GM12878 (cell line): Measurements from ENCODE around the gene SMARCE1. TPM values are rescaled to one million over a fixed set of nuclear protein-coding genes. Genes with fewer than 3 reads are reported as not detected.
A peak's percentile ranks its signal among the peaks of the same experiment; 100 is the strongest.

Experiments
- EZH2 ChIP-seq: IDR thresholded peaks from 2 replicates; pipeline ENCODE4 v1.6.1; 2012; ENCODE audit warnings: low read depth, mild to moderate bottlenecking, control low read depth, inconsistent platforms, low read length, borderline replicate concordance; ENCODE audit not compliant: control insufficient read depth
- HCFC1 ChIP-seq: fragments of 150-350 bp; IDR thresholded peaks from 2 replicates; pipeline ENCODE4 v1.6.1; 2014; ENCODE audit warnings: low read length
- HDAC6 ChIP-seq: fragments of 200-600 bp; sonication (generic); IDR thresholded peaks from one replicate; pipeline ENCODE4 v1.8.0; 2017; ENCODE audit warnings: antibody characterized with exemption; ENCODE audit not compliant: unreplicated experiment
- IRF5 ChIP-seq: fragments of 450-650 bp; IDR thresholded peaks from 2 replicates; pipeline ENCODE4 v1.6.1; 2017; ENCODE audit warnings: borderline replicate concordance
- MTA3 ChIP-seq: IDR thresholded peaks from 2 replicates; pipeline ENCODE4 v1.6.1; 2012; ENCODE audit warnings: low read length, inconsistent platforms, borderline replicate concordance
- POLR2AphosphoS5 ChIP-seq: IDR thresholded peaks from 2 replicates; pipeline ENCODE4 v1.6.1; 2011; ENCODE audit warnings: mild to moderate bottlenecking, low read length, inconsistent platforms
- ZBED1 ChIP-seq: IDR thresholded peaks from 2 replicates; pipeline ENCODE4 v1.6.1; 2016; ENCODE audit warnings: borderline replicate concordance
- polyA plus RNA-seq, 11 experiments: library from polyadenylated mRNA; depleted of rRNA in 4 of 11; unstranded in 6 of 11; stranded (reverse) in 5 of 11; fragments of >200 nt; fragmentation: Nextera tagmentation in 4 of 11; fragmentation: Illumina TruSeq in 1 of 11; extraction: Ambion mirVana in 4 of 11; extraction: Trizol in 1 of 11; gene quantifications; 1 replicate in 1 of 11; 2 replicates in 10 of 11; pipeline versions ENCODE4 v1.2.1 to v1.2.3, GENCODE V29; 2011 to 2016; ENCODE audit warnings: inconsistent platforms in 2 of 11, missing spikeins in 2 of 11, low read depth in 1 of 11
- total RNA-seq, 4 experiments: library from RNA; depleted of rRNA in 3 of 4; stranded (reverse); fragments of >200 nt in 3 of 4; fragmentation: Illumina TruSeq in 1 of 4; extraction: Trizol in 1 of 4; gene quantifications; 2 replicates each; pipeline versions ENCODE4 v1.2.1 to v1.2.3, GENCODE V29; 2013 to 2021
- TF ChIP-seq, protein P1 (sequence below): fragments of 450-650 bp; formaldehyde crosslinking; IDR thresholded peaks from 2 replicates; pipeline ENCODE4 v1.4.0; 2022; ENCODE audit warnings: mild to moderate bottlenecking, moderate library complexity
- TF ChIP-seq, protein P2 (sequence below): fragments of 450-650 bp; IDR thresholded peaks from 2 replicates; pipeline ENCODE4 v1.6.1; 2018; ENCODE audit warnings: mild to moderate bottlenecking, low read depth, moderate library complexity; ENCODE audit not compliant: partially characterized antibody
- TF ChIP-seq, protein P3 (sequence below): IDR thresholded peaks from 2 replicates; pipeline ENCODE4 v1.6.1; 2011; ENCODE audit warnings: low read depth, low read length, improper control_type of control experiment, borderline replicate concordance
- TF ChIP-seq, protein P4 (sequence below): IDR thresholded peaks from 2 replicates; pipeline ENCODE4 v1.6.1; 2012; ENCODE audit warnings: improper control_type of control experiment, low read depth, low read length; ENCODE audit not compliant: insufficient replicate concordance
- TF ChIP-seq, protein P5 (sequence below): fragments of 450-650 bp; IDR thresholded peaks from 2 replicates; pipeline ENCODE4 v1.6.1; 2016; ENCODE audit warnings: mild to moderate bottlenecking

The SMARCE1 gene
- total and polyA plus RNA-seq, 10 of the 15 experiments (the other 5 are each of a cell fraction or from before 2014, with no cell fraction given), result 87.9 to 191 (median 132) TPM

DNA sequence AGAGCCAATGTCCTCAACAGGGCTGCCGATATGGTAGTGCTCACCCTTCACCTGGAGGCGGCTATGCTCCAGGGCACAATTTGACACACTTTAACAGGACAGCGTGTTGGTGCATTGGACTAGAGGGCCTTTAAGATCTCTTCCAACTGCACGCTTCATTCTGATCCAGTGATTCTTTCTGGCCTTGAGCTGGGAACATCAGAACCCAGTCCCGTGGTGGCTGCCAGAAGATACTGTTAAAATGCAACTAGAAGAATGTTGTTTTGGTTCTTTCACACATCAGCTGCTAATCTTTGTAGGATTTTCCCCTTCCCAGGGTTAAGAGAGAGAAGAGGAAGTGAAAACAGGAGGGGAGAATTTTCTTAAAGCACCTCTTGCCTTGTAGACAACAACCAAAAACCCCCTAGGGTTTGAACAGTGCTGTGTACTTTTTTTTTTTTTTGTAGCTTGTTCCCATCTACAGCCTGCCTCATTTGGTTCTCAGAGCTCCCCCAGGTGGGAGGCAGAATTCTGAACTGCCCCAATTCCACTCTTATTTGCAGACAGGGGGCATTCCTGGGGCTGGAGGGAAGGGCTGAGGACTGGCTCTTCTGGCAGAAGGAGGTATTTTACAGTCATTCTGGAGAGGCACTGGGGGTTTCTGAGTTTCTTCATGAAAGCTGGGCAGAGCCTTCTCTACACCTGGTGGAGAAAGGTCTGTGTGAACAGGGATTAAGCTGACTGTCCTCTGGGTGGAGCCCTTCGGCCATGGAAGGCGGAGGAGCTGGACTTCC, 32.4 kb downstream of the SMARCE1 start (continued):
- TF ChIP-seq, protein P1, sequence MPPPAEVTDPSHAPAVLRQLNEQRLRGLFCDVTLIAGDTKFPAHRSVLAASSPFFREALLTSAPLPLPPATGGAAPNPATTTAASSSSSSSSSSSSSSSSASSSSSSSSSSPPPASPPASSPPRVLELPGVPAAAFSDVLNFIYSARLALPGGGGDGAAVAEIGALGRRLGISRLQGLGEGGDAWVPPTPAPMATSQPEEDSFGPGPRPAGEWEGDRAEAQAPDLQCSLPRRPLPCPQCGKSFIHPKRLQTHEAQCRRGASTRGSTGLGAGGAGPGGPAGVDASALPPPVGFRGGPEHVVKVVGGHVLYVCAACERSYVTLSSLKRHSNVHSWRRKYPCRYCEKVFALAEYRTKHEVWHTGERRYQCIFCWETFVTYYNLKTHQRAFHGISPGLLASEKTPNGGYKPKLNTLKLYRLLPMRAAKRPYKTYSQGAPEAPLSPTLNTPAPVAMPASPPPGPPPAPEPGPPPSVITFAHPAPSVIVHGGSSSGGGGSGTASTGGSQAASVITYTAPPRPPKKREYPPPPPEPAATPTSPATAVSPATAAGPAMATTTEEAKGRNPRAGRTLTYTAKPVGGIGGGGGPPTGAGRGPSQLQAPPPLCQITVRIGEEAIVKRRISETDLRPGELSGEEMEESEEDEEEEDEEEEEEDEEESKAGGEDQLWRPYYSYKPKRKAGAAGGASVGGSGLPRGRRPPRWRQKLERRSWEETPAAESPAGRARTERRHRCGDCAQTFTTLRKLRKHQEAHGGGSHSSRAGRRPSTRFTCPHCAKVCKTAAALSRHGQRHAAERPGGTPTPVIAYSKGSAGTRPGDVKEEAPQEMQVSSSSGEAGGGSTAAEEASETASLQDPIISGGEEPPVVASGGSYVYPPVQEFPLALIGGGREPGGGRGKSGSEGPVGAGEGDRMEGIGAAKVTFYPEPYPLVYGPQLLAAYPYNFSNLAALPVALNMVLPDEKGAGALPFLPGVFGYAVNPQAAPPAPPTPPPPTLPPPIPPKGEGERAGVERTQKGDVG (CRISPR knock-in tag), result peak; percentile 30; the same call in 1 of the 2 replicates
- TF ChIP-seq, protein P2, sequence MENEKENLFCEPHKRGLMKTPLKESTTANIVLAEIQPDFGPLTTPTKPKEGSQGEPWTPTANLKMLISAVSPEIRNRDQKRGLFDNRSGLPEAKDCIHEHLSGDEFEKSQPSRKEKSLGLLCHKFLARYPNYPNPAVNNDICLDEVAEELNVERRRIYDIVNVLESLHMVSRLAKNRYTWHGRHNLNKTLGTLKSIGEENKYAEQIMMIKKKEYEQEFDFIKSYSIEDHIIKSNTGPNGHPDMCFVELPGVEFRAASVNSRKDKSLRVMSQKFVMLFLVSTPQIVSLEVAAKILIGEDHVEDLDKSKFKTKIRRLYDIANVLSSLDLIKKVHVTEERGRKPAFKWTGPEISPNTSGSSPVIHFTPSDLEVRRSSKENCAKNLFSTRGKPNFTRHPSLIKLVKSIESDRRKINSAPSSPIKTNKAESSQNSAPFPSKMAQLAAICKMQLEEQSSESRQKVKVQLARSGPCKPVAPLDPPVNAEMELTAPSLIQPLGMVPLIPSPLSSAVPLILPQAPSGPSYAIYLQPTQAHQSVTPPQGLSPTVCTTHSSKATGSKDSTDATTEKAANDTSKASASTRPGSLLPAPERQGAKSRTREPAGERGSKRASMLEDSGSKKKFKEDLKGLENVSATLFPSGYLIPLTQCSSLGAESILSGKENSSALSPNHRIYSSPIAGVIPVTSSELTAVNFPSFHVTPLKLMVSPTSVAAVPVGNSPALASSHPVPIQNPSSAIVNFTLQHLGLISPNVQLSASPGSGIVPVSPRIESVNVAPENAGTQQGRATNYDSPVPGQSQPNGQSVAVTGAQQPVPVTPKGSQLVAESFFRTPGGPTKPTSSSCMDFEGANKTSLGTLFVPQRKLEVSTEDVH, result peak; percentile 76
- TF ChIP-seq MTA3 (peak; percentile 67; the same call in 1 of the 2 replicates), POLR2AphosphoS5 (peak; percentile 22; the same call in 1 of the 2 replicates), HCFC1 (no peak; the same call in 1 of the 2 replicates), IRF5 (no peak), EZH2 (no peak), HDAC6 (no peak), ZBED1 (peak; percentile 94; the same call in 1 of the 2 replicates)
- TF ChIP-seq, protein P3, sequence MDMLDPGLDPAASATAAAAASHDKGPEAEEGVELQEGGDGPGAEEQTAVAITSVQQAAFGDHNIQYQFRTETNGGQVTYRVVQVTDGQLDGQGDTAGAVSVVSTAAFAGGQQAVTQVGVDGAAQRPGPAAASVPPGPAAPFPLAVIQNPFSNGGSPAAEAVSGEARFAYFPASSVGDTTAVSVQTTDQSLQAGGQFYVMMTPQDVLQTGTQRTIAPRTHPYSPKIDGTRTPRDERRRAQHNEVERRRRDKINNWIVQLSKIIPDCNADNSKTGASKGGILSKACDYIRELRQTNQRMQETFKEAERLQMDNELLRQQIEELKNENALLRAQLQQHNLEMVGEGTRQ, result no peak
- TF ChIP-seq, protein P4, sequence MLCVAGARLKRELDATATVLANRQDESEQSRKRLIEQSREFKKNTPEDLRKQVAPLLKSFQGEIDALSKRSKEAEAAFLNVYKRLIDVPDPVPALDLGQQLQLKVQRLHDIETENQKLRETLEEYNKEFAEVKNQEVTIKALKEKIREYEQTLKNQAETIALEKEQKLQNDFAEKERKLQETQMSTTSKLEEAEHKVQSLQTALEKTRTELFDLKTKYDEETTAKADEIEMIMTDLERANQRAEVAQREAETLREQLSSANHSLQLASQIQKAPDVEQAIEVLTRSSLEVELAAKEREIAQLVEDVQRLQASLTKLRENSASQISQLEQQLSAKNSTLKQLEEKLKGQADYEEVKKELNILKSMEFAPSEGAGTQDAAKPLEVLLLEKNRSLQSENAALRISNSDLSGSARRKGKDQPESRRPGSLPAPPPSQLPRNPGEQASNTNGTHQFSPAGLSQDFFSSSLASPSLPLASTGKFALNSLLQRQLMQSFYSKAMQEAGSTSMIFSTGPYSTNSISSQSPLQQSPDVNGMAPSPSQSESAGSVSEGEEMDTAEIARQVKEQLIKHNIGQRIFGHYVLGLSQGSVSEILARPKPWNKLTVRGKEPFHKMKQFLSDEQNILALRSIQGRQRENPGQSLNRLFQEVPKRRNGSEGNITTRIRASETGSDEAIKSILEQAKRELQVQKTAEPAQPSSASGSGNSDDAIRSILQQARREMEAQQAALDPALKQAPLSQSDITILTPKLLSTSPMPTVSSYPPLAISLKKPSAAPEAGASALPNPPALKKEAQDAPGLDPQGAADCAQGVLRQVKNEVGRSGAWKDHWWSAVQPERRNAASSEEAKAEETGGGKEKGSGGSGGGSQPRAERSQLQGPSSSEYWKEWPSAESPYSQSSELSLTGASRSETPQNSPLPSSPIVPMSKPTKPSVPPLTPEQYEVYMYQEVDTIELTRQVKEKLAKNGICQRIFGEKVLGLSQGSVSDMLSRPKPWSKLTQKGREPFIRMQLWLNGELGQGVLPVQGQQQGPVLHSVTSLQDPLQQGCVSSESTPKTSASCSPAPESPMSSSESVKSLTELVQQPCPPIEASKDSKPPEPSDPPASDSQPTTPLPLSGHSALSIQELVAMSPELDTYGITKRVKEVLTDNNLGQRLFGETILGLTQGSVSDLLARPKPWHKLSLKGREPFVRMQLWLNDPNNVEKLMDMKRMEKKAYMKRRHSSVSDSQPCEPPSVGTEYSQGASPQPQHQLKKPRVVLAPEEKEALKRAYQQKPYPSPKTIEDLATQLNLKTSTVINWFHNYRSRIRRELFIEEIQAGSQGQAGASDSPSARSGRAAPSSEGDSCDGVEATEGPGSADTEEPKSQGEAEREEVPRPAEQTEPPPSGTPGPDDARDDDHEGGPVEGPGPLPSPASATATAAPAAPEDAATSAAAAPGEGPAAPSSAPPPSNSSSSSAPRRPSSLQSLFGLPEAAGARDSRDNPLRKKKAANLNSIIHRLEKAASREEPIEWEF, result peak; percentile 100
- TF ChIP-seq, protein P5, sequence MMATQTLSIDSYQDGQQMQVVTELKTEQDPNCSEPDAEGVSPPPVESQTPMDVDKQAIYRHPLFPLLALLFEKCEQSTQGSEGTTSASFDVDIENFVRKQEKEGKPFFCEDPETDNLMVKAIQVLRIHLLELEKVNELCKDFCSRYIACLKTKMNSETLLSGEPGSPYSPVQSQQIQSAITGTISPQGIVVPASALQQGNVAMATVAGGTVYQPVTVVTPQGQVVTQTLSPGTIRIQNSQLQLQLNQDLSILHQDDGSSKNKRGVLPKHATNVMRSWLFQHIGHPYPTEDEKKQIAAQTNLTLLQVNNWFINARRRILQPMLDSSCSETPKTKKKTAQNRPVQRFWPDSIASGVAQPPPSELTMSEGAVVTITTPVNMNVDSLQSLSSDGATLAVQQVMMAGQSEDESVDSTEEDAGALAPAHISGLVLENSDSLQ, result no peak; the same call in 1 of the 2 replicates
